Fibroblast of lung (primary cell): ENCODE results near the gene PDZRN4.

Experiments used
- EZH2 ChIP-seq: IDR thresholded peaks from 2 replicates; pipeline ENCODE4 v1.5.1; 2012; ENCODE audit warnings: low read length, control low read depth, mild to moderate bottlenecking; ENCODE audit errors: missing control alignments
- TF ChIP-seq, protein P1 (sequence below), 2 donors: IDR thresholded peaks in 1 of 2; conservative IDR thresholded peaks in 1 of 2; 1 replicate in 1 of 2; 2 replicates in 1 of 2; pipeline ENCODE4 v1.5.1; 2011 to 2012; ENCODE audit warnings: low read length in 2 of 2, control low read depth in 1 of 2, inconsistent platforms in 1 of 2, low read depth in 1 of 2, mild to moderate bottlenecking in 1 of 2

DNA sequence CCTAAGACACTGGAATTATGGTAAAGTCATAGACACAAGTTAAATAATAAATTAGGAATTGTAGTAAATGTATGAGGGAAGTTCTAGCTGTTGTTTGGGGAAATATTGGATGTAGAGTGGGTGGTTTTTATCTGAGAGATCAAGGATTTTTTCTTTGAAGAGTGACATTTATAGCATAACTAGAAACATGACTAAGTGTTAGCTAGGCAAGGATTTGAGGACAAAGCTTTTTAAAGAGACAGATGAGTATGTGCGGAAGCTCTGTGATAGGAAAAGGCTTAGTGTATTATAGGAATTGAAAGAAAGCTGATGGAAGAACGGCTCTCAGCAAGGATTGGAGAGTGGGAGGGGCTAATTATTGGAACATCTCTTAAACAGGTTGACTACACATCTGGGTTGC is 24.5 kb downstream of the PDZRN4 start:
- TF ChIP-seq, protein P1, sequence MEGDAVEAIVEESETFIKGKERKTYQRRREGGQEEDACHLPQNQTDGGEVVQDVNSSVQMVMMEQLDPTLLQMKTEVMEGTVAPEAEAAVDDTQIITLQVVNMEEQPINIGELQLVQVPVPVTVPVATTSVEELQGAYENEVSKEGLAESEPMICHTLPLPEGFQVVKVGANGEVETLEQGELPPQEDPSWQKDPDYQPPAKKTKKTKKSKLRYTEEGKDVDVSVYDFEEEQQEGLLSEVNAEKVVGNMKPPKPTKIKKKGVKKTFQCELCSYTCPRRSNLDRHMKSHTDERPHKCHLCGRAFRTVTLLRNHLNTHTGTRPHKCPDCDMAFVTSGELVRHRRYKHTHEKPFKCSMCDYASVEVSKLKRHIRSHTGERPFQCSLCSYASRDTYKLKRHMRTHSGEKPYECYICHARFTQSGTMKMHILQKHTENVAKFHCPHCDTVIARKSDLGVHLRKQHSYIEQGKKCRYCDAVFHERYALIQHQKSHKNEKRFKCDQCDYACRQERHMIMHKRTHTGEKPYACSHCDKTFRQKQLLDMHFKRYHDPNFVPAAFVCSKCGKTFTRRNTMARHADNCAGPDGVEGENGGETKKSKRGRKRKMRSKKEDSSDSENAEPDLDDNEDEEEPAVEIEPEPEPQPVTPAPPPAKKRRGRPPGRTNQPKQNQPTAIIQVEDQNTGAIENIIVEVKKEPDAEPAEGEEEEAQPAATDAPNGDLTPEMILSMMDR (conservative IDR thresholded peaks at IDR 0.05 in 1 of 2, IDR thresholded peaks at IDR 0.05 in 1 of 2; ENCODE audit: low read depth in 1 of 2, low read length in 2 of 2), result no peak
- no peak for TF ChIP-seq EZH2
